ENCODE measurements around the gene SSBP3.
"Not testable (repeated sequence)": the region's sequence is repeated elsewhere in the genome, so short reads cannot be mapped to it uniquely, and the experiment has no call there.

The SSBP3 gene

DNA sequence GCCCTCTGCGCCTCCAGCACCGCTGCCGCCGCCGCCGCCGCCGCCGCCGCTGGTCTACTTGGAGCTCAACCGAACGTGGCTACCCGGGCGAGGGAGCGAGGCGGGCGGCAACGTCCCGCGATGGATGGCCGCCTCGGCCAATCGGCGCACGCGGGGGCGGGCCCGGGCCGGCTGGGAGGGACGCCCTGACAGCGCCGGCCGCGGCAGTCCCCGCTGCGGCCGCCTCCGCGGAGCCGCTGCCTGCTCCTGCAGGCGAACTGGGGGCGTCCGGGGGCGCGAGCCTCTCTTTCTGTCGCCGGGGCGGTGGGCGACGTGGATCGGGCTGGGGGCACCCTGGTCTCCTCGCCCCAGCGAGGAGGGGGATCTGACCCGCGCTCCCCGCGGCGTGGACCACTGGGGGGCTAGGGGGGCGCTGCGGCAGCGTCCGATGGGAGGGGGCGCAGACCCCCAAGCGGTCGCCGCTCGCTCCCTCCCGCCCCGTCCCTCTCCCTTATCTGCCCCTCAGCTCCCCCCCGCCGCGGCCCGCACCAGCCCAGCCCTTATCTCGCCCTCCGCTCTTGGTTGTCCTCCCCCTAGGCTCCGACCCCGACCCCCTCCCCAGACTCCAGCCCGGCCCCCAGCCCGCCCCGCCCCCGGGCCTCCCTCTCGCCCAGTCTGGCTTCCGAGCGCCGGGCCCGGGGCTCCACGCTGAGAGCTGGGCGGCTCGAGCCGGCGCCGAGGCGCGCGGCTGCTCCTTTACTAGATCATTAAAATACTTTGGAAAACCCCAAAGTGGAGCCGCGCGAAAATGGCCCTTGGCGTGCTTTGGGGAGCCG, at the start of gene SSBP3:
SSBP3 (minus strand) TSS at position 56 of the 815 bp plus-strand sequence.
- peak; percentile 89 for ATAC-seq
- TF ChIP-seq, protein P1, sequence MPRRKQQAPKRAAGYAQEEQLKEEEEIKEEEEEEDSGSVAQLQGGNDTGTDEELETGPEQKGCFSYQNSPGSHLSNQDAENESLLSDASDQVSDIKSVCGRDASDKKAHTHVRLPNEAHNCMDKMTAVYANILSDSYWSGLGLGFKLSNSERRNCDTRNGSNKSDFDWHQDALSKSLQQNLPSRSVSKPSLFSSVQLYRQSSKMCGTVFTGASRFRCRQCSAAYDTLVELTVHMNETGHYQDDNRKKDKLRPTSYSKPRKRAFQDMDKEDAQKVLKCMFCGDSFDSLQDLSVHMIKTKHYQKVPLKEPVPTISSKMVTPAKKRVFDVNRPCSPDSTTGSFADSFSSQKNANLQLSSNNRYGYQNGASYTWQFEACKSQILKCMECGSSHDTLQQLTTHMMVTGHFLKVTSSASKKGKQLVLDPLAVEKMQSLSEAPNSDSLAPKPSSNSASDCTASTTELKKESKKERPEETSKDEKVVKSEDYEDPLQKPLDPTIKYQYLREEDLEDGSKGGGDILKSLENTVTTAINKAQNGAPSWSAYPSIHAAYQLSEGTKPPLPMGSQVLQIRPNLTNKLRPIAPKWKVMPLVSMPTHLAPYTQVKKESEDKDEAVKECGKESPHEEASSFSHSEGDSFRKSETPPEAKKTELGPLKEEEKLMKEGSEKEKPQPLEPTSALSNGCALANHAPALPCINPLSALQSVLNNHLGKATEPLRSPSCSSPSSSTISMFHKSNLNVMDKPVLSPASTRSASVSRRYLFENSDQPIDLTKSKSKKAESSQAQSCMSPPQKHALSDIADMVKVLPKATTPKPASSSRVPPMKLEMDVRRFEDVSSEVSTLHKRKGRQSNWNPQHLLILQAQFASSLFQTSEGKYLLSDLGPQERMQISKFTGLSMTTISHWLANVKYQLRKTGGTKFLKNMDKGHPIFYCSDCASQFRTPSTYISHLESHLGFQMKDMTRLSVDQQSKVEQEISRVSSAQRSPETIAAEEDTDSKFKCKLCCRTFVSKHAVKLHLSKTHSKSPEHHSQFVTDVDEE (CRISPR knock-in tag; IDR thresholded peaks at IDR 0.05) = no peak
- TF ChIP-seq, protein P2, sequence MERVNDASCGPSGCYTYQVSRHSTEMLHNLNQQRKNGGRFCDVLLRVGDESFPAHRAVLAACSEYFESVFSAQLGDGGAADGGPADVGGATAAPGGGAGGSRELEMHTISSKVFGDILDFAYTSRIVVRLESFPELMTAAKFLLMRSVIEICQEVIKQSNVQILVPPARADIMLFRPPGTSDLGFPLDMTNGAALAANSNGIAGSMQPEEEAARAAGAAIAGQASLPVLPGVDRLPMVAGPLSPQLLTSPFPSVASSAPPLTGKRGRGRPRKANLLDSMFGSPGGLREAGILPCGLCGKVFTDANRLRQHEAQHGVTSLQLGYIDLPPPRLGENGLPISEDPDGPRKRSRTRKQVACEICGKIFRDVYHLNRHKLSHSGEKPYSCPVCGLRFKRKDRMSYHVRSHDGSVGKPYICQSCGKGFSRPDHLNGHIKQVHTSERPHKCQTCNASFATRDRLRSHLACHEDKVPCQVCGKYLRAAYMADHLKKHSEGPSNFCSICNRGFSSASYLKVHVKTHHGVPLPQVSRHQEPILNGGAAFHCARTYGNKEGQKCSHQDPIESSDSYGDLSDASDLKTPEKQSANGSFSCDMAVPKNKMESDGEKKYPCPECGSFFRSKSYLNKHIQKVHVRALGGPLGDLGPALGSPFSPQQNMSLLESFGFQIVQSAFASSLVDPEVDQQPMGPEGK (CRISPR knock-in tag; IDR thresholded peaks at IDR 0.05; ENCODE audit: borderline replicate concordance) = peak; percentile 56; the same call in 1 of the 2 replicates

DNA sequence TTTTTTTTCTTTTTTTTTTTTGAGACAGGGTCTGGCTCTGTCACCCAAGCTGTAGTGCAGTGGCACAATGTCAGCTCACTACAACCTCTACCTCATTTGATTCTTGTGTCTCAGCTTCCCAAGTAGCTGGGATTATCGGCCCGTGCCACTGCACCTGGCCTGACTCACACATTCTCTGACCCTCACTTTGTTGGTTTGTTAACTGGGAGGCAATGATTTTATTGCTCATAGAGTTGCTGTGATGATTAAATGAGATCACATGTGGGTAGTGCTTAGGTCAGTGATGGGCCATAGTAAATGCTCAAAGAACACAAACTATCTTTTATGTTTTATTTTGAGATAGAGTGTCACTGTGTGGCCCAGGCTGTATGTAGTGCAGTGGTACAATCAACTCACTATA, 47.3 kb upstream of the SSBP3 start:
- no peak for ATAC-seq

DNA sequence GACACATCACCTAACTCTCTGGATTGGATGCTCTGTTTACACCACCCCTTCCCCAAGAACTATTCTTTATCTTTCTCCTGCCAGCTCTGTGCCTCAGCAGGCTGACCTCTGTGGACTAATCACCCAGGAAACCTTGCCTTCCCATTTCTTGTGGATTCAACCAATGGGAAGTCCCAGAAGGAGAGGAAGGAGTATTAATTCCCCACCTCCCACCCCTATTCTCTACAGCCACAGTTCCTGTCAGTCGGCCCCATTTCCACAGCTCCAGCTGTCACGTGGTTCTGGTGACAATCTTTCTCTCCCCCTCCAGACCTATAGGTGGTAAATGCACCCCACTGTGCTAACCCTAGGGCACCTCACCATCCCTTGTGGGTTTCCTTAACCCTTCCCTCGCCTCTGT, 46.8 kb upstream of the SSBP3 start:
- TF ChIP-seq TCF4 (CRISPR knock-in tag; IDR thresholded peaks at IDR 0.05; ENCODE audit: borderline replicate concordance) = no peak
- TF ChIP-seq ZC3H10 (CRISPR knock-in tag; IDR thresholded peaks at IDR 0.05) = no peak
- no peak for TF ChIP-seq RARB (CRISPR knock-in tag; IDR thresholded peaks at IDR 0.05)
- no peak for TF ChIP-seq ZFP3 (CRISPR knock-in tag; IDR thresholded peaks at IDR 0.05)
- no peak for TF ChIP-seq ESRRG (CRISPR knock-in tag; IDR thresholded peaks at IDR 0.05)
- no peak for TF ChIP-seq SNAI2 (CRISPR knock-in tag; IDR thresholded peaks at IDR 0.05)
- TF ChIP-seq TOX (CRISPR knock-in tag; IDR thresholded peaks at IDR 0.05; ENCODE audit: borderline replicate concordance) = no peak
- no peak for TF ChIP-seq ISL1 (CRISPR knock-in tag; IDR thresholded peaks at IDR 0.05)
- TF ChIP-seq PPARA (CRISPR knock-in tag; IDR thresholded peaks at IDR 0.05; ENCODE audit: borderline replicate concordance) = no peak
- TF ChIP-seq ARNTL (CRISPR knock-in tag; IDR thresholded peaks at IDR 0.05; ENCODE audit: borderline replicate concordance, low read depth) = no peak
- no peak for TF ChIP-seq BACH2 (CRISPR knock-in tag; IDR thresholded peaks at IDR 0.05; ENCODE audit: borderline replicate concordance)
- no peak for TF ChIP-seq CSDC2 (CRISPR knock-in tag; IDR thresholded peaks at IDR 0.05)
- no peak for TF ChIP-seq ZNF70 (CRISPR knock-in tag; IDR thresholded peaks at IDR 0.05)
- TF ChIP-seq ZFP30 (CRISPR knock-in tag; IDR thresholded peaks at IDR 0.05) = no peak
- TF ChIP-seq, protein P1 (CRISPR knock-in tag; IDR thresholded peaks at IDR 0.05) = no peak
- TF ChIP-seq, protein P3, sequence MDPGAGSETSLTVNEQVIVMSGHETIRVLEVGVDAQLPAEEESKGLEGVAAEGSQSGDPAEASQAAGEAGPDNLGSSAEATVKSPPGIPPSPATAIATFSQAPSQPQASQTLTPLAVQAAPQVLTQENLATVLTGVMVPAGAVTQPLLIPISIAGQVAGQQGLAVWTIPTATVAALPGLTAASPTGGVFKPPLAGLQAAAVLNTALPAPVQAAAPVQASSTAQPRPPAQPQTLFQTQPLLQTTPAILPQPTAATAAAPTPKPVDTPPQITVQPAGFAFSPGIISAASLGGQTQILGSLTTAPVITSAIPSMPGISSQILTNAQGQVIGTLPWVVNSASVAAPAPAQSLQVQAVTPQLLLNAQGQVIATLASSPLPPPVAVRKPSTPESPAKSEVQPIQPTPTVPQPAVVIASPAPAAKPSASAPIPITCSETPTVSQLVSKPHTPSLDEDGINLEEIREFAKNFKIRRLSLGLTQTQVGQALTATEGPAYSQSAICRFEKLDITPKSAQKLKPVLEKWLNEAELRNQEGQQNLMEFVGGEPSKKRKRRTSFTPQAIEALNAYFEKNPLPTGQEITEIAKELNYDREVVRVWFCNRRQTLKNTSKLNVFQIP (CRISPR knock-in tag; IDR thresholded peaks at IDR 0.05; ENCODE audit: borderline replicate concordance, low read depth) = no peak

More for the DNA sequence above, 47.3 kb upstream of the SSBP3 start:
- TF ChIP-seq TCF4 (CRISPR knock-in tag; IDR thresholded peaks at IDR 0.05; ENCODE audit: borderline replicate concordance) (no peak), ARNTL (CRISPR knock-in tag; IDR thresholded peaks at IDR 0.05; ENCODE audit: borderline replicate concordance, low read depth) (no peak), GLIS3 (CRISPR knock-in tag; IDR thresholded peaks at IDR 0.05) (no peak)

DNA sequence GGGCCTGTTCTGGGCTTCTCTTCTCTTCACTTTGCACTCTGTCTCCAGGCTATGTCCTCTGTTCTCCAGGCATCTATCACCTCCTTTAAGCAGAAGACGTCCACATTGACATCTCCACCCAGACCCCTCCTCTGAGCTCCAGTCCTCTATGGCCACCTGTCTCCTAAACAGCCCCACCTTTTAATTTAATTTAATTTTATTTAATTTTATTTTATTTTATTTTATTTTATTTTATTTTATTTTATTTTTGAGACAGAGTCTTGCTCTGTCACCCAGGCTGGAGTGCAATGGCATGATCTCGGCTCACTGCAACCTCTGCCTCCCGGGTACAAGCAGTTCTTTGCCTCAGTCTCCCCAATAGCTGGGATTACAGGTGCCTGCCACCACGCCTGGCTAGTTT, 43.2 kb upstream of the SSBP3 start:
- not testable (repeated sequence) for ATAC-seq

More for the DNA sequence above, 46.8 kb upstream of the SSBP3 start:
- ATAC-seq = no peak

DNA sequence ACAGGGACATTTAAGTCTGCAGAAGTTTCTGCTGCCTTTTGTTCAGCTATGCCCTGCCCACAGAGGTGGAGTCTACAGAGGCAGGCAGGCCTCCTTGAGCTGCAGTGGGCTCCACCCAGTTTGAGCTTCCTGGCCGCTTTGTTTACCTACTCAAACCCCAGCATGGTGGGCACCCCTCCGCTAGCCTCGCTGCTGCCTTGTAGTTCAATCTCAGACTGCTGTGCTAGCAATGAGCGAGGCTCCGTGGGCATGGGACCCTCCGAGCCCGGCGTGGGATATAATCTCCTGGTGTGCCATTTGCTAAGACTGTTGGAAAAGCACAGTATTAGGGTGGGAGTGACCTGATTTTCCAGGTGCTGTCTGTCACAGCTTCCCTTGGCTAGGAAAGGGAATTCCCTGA, 42.6 kb upstream of the SSBP3 start:
- ATAC-seq = not testable (repeated sequence)

DNA sequence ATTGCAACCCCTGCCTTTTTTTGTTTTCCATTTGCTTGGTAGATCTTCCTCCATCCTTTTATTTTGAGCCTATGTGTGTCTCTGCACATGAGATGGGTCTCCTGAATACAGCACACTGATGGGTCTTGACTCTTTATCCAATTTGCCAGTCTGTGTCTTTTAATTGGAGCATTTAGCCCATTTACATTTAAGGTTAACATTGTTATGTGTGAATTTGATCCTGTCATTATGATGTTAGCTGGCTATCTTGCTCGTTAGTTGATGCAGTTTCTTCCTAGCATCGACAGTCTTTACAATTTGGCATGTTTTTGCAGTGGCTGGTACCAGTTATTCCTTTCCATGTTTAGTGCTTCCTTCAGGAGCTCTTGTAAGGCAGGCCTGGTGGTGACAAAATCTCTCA, 40.9 kb upstream of the SSBP3 start:
- ATAC-seq = not testable (repeated sequence)

Data from SK-N-SH treated with all-trans-retinoic acid at 6 μM for 48 hours (cell line).